Liver (tissue), 2 donors: ENCODE data around the gene PCDHGA12.
"Not testable (repeated sequence)": the region's sequence is repeated elsewhere in the genome, so short reads cannot be mapped to it uniquely, and the experiment has no call there.

Source experiments
- FOXA1 ChIP-seq: IDR thresholded peaks from 2 replicates; pipeline ENCODE4 v1.6.1; 2016; ENCODE audit warnings: antibody characterized with exemption
- TF ChIP-seq, protein P1 (sequence below): IDR thresholded peaks from 2 replicates; pipeline ENCODE4 v1.6.1; 2016; ENCODE audit warnings: antibody characterized with exemption, mild to moderate bottlenecking
- TF ChIP-seq, protein P2 (sequence below): fragments of 150-350 bp; IDR thresholded peaks from 2 replicates; pipeline ENCODE4 v1.5.1; 2017; ENCODE audit warnings: improper control_type of control experiment, low read depth, low read length; ENCODE audit not compliant: missing input control
- TF ChIP-seq, protein P3 (sequence below): IDR thresholded peaks from 2 replicates; pipeline ENCODE4 v1.6.1; 2016; ENCODE audit warnings: antibody characterized with exemption
- donor health status: healthy.

DNA sequence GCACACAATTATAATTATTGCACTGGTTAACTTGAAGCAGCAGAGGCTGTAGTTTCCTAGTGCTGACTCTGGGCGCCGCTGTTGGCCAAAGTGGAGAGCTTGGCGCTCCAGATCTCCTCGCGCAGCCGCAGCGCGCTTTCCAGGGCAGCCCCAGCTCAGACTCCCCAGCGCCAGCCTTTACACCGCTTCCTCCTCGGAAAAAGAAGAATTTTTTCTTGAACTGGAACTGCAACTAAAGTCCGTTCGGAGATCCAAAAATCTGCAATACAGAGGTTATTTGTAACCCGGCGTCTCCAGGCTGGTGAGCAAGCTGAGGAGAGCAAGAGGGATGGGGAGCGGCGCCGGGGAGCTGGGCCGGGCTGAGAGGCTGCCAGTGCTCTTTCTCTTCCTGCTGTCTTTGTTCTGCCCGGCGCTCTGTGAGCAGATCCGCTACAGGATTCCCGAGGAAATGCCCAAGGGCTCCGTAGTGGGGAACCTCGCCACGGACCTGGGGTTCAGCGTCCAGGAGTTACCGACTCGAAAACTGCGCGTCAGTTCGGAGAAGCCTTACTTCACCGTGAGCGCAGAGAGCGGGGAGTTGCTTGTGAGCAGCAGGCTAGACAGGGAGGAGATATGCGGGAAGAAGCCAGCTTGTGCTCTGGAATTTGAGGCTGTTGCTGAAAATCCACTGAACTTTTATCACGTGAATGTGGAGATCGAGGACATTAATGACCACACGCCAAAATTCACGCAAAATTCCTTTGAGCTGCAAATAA, 42.6 kb upstream of the PCDHGA12 start, which contains the start of gene PCDHGB4:
- TF ChIP-seq, protein P1, sequence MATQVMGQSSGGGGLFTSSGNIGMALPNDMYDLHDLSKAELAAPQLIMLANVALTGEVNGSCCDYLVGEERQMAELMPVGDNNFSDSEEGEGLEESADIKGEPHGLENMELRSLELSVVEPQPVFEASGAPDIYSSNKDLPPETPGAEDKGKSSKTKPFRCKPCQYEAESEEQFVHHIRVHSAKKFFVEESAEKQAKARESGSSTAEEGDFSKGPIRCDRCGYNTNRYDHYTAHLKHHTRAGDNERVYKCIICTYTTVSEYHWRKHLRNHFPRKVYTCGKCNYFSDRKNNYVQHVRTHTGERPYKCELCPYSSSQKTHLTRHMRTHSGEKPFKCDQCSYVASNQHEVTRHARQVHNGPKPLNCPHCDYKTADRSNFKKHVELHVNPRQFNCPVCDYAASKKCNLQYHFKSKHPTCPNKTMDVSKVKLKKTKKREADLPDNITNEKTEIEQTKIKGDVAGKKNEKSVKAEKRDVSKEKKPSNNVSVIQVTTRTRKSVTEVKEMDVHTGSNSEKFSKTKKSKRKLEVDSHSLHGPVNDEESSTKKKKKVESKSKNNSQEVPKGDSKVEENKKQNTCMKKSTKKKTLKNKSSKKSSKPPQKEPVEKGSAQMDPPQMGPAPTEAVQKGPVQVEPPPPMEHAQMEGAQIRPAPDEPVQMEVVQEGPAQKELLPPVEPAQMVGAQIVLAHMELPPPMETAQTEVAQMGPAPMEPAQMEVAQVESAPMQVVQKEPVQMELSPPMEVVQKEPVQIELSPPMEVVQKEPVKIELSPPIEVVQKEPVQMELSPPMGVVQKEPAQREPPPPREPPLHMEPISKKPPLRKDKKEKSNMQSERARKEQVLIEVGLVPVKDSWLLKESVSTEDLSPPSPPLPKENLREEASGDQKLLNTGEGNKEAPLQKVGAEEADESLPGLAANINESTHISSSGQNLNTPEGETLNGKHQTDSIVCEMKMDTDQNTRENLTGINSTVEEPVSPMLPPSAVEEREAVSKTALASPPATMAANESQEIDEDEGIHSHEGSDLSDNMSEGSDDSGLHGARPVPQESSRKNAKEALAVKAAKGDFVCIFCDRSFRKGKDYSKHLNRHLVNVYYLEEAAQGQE, result not testable (repeated sequence)
- TF ChIP-seq, protein P2, sequence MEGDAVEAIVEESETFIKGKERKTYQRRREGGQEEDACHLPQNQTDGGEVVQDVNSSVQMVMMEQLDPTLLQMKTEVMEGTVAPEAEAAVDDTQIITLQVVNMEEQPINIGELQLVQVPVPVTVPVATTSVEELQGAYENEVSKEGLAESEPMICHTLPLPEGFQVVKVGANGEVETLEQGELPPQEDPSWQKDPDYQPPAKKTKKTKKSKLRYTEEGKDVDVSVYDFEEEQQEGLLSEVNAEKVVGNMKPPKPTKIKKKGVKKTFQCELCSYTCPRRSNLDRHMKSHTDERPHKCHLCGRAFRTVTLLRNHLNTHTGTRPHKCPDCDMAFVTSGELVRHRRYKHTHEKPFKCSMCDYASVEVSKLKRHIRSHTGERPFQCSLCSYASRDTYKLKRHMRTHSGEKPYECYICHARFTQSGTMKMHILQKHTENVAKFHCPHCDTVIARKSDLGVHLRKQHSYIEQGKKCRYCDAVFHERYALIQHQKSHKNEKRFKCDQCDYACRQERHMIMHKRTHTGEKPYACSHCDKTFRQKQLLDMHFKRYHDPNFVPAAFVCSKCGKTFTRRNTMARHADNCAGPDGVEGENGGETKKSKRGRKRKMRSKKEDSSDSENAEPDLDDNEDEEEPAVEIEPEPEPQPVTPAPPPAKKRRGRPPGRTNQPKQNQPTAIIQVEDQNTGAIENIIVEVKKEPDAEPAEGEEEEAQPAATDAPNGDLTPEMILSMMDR, result peak; percentile 39
- TF ChIP-seq, protein P3, sequence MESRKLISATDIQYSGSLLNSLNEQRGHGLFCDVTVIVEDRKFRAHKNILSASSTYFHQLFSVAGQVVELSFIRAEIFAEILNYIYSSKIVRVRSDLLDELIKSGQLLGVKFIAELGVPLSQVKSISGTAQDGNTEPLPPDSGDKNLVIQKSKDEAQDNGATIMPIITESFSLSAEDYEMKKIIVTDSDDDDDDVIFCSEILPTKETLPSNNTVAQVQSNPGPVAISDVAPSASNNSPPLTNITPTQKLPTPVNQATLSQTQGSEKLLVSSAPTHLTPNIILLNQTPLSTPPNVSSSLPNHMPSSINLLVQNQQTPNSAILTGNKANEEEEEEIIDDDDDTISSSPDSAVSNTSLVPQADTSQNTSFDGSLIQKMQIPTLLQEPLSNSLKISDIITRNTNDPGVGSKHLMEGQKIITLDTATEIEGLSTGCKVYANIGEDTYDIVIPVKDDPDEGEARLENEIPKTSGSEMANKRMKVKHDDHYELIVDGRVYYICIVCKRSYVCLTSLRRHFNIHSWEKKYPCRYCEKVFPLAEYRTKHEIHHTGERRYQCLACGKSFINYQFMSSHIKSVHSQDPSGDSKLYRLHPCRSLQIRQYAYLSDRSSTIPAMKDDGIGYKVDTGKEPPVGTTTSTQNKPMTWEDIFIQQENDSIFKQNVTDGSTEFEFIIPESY, result not testable (repeated sequence)
- TF ChIP-seq FOXA1, result not testable (repeated sequence)
